Activated B cell treated with CpG ODN at 0.5 μM for 24 hours (primary cell): ENCODE data around the gene BEX3. TPM values are rescaled to one million over a fixed set of nuclear protein-coding genes. Genes with fewer than 3 reads are reported as not detected.

Experiments
- ATAC-seq: fragments of 200-7000 bp; cut with Tn5 transposase; one replicate; pipeline ENCODE4 v1.10.0; 2021; ENCODE audit warnings: low read depth, mild to moderate bottlenecking, moderate library complexity
- CTCF ChIA-PET: fragments of 350-600 bp; sonication (Branson Sonifier 250); formaldehyde crosslinking; loops from one replicate; lab custom pipeline; 2021; ENCODE audit warnings: antibody characterized with exemption; lab: Charles Lee
- POLR2A ChIA-PET: fragments of 350-600 bp; sonication (Branson Sonifier 250); formaldehyde crosslinking; loops from one replicate; lab custom pipeline; 2021; ENCODE audit warnings: antibody characterized with exemption; lab: Charles Lee
- DNase-seq: peaks from one replicate; pipeline ENCODE4 v3.0.0; 2022
- H3K27ac Mint-ChIP-seq: one replicate; pipeline ENCODE4 v1.8.0; 2020; ENCODE audit warnings: mixed read lengths
- H3K27me3 Mint-ChIP-seq: one replicate; pipeline ENCODE4 v1.8.0; 2021; ENCODE audit warnings: mixed read lengths
- H3K36me3 Mint-ChIP-seq: one replicate; pipeline ENCODE4 v1.8.0; 2021; ENCODE audit warnings: low read depth, mixed read lengths
- H3K4me1 Mint-ChIP-seq: one replicate; pipeline ENCODE4 v1.8.0; 2021; ENCODE audit warnings: mixed read lengths
- H3K4me3 Mint-ChIP-seq: one replicate; pipeline ENCODE4 v1.8.0; 2020; ENCODE audit warnings: mild to moderate bottlenecking, mixed read lengths
- H3K9me3 Mint-ChIP-seq: one replicate; pipeline ENCODE4 v1.8.0; 2020; ENCODE audit warnings: mixed read lengths
- CTCF ChIP-seq: fragments of 200-600 bp; IDR thresholded peaks from one replicate; pipeline ENCODE4 v1.8.0; 2022; ENCODE audit warnings: antibody characterized with exemption, mild to moderate bottlenecking
- intact Hi-C: fragments of 100-400 bp; cut with micrococcal nuclease; formaldehyde crosslinking; loops from one replicate; pipeline ENCODE4 v1.15.1; 2024
- total RNA-seq: library from RNA; stranded (reverse); gene quantifications from 2 replicates; pipeline ENCODE4 v1.2.3, GENCODE V29; 2022

Gene BEX3
- total RNA-seq: 0.42 and 0.93 TPM in 2 replicates

GRCh38 chrX:103376118-103376978, at the start of gene BEX3:
Gene BEX3 (plus strand): TSS chrX:103376538. CDS start chrX:103377522, 984 bp downstream.
- ATAC-seq (peak; percentile 34), DNase-seq (no peak)
- no peaks in the 10 kb centered on the region for H3K36me3 Mint-ChIP-seq
- ChIA-PET POLR2A (no interaction called here), CTCF (no interaction called here)
- TF ChIP-seq CTCF: no peak
- intact Hi-C loops: no loop called here
- peak within 1 kb of the TSS; percentile 59 for H3K4me3 Mint-ChIP-seq
- H3K27ac Mint-ChIP-seq: no peak within 1 kb of the TSS
- H3K4me1 Mint-ChIP-seq: peaks cover 3% of the 10 kb centered on the region
- H3K27me3 Mint-ChIP-seq: peaks cover 7% of the 10 kb centered on the region
- H3K9me3 Mint-ChIP-seq: no peaks in the 10 kb centered on the region

- POLR2A ChIA-PET: no interaction called here
- peaks cover 2% of the 10 kb centered on the region for H3K4me1 Mint-ChIP-seq
These were observed 46.3 kb upstream of the BEX3 start, which contains the start of gene TCEAL7 for GRCh38 chrX:103329991-103330390. Gene TCEAL7 (plus strand): TSS chrX:103330239. CDS start chrX:103331404, 1,165 bp downstream.

GRCh38 chrX:103330681-103331288, 45.6 kb upstream of the BEX3 start:
- TF ChIP-seq CTCF: no peak
- Mint-ChIP-seq H3K9me3 (no peaks in the 10 kb centered on the region), H3K27me3 (peaks cover 12% of the 10 kb centered on the region), H3K4me1 (peaks cover 2% of the 10 kb centered on the region), H3K27ac (no peak overlapping the region), H3K4me3 (no peak overlapping the region), H3K36me3 (no peaks in the 10 kb centered on the region)
- CTCF ChIA-PET: no interaction called here
- POLR2A ChIA-PET: no interaction called here
- intact Hi-C loops: no loop called here
- DNase-seq (no peak), ATAC-seq (no peak)

More at GRCh38 chrX:103329991-103330390, 46.3 kb upstream of the BEX3 start, which contains the start of gene TCEAL7:
- DNase-seq (no peak), ATAC-seq (no peak)
- Mint-ChIP-seq H3K27ac (no peak within 1 kb of the TSS), H3K4me3 (no peak within 1 kb of the TSS), H3K9me3 (no peaks in the 10 kb centered on the region), H3K27me3 (peaks cover 12% of the 10 kb centered on the region), H3K36me3 (no peaks in the 10 kb centered on the region)
- no peak for TF ChIP-seq CTCF
- intact Hi-C loops: no loop called here
- CTCF ChIA-PET: no interaction called here

- Mint-ChIP-seq H3K27me3 (no peaks in the 10 kb centered on the region), H3K4me3 (no peak overlapping the region), H3K4me1 (no peaks in the 10 kb centered on the region), H3K36me3 (no peaks in the 10 kb centered on the region), H3K9me3 (no peaks in the 10 kb centered on the region), H3K27ac (no peak overlapping the region)
- DNase-seq (no peak), ATAC-seq (no peak)
- CTCF ChIA-PET: no interaction called here
- TF ChIP-seq CTCF: no peak
- intact Hi-C loops: no loop called here
- POLR2A ChIA-PET: no interaction called here
These were observed 37.7 kb upstream of the BEX3 start for GRCh38 chrX:103338663-103339062.

- Mint-ChIP-seq H3K27ac (no peak overlapping the region), H3K36me3 (no peaks in the 10 kb centered on the region), H3K4me1 (no peaks in the 10 kb centered on the region), H3K27me3 (peaks cover 5% of the 10 kb centered on the region), H3K9me3 (no peaks in the 10 kb centered on the region), H3K4me3 (no peak overlapping the region)
- TF ChIP-seq CTCF: peak; percentile 14
- intact Hi-C loops: loop anchor here (1.0 kb wide), 3 partner anchors 121 to 147 kb away; no protein-coding TSS in a partner anchor
- CTCF ChIA-PET: no interaction called here
- POLR2A ChIA-PET: no interaction called here
- ATAC-seq (no peak), DNase-seq (no peak)
These were observed 33.2 kb upstream of the BEX3 start for GRCh38 chrX:103343105-103343504.
